HG02763 (cell line): Measurements from ENCODE around the gene PRUNE1.

Experiments
- ATAC-seq: cut with Tn5 transposase; IDR thresholded peaks from one replicate; pipeline ENCODE4 v1.9.1; 2021; ENCODE audit warnings: mild to moderate bottlenecking, moderate library complexity; ENCODE audit not compliant: unreplicated experiment

Gene PRUNE1

GRCh38 chr1:151049458-151049857 lies 41.2 kb downstream of the PRUNE1 start:
- no peak for ATAC-seq

DNA sequence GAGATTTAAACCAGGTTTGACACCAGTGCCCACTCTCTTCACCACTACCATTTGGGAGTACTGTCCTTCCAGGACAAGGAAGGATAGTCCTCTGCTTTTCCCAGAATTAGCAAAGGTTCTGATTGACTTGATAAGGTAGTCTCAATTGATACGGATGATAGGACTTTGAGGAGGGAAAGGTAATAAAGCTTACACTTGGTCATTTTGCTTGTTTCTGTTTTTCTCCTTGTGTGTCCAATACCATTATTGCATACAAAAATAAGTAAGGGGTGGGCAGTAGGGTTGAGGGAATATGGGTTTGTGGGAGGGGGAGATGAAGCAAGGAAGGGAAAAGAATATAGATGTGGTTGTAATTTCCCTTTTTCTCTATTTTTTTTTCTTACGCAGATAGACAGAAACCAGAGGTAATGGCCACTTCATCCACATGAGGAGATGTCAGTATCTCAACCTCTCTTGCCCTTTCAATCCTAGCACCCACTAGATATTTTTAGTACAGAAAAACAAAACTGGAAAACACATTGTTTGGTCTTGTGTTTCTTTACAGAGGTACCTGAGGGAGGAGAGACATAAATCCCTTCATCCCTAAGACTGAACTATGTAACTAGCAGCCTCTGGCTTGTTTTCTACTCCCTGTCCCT lies 41.9 kb downstream of the PRUNE1 start:
- ATAC-seq = no peak

- no peak for ATAC-seq
Observed at GRCh38 chr1:151051356-151052009, 43.2 kb downstream of the PRUNE1 start.

- ATAC-seq = no peak
Observed at GRCh38 chr1:151054971-151055547, 46.8 kb downstream of the PRUNE1 start.

GRCh38 chr1:151055581-151055980 lies 47.3 kb downstream of the PRUNE1 start:
- ATAC-seq = no peak

GRCh38 chr1:151056149-151056548 lies 47.9 kb downstream of the PRUNE1 start:
- ATAC-seq = no peak

GRCh38 chr1:151058692-151059091 lies 50.4 kb downstream of the PRUNE1 start:
- no peak for ATAC-seq

GRCh38 chr1:151059109-151060006 lies 51.1 kb downstream of the PRUNE1 start, which contains the start of gene CDC42SE1:
Gene CDC42SE1, minus strand, starts transcription at chr1:151059622. Its CDS starts 3,892 bp downstream, at chr1:151055730.
- ATAC-seq = peak; percentile 81

DNA sequence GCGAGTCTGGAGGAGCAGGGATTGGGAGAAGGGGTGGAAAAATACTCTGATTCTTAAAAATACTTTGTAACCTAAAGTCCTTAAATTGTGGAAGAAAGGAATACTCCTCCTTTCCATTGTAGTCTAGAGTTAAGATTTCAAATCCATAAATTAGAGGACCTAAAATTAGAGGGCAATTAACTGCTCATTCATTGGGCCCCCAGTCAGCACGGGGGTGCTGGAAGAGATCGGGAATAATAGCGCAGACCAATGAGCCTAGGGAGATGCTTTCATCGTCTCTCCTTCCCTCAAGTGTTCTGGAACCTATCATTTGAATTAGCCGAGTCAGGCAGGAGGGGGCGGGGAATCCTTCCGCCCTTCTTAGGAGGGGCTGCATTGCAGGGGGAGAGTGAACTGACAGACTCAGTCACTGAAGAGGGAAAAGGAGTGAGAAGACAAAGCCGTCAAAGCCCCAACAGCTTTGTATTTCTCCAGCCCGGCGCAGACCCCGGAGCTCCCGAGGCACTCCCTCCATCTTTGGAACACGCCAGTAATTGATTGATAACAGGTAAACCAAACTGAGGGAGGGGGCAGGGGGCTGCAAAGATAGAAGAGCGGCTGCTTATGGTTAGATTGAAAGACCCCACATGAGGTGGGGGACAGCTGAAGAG lies 51.9 kb downstream of the PRUNE1 start, which contains the start of gene MLLT11:
TSS of gene MLLT11 (plus strand) at position 391 of the 650 bp plus-strand sequence. CDS start 6,828 bp downstream, outside the sequence.
- ATAC-seq = no peak

DNA sequence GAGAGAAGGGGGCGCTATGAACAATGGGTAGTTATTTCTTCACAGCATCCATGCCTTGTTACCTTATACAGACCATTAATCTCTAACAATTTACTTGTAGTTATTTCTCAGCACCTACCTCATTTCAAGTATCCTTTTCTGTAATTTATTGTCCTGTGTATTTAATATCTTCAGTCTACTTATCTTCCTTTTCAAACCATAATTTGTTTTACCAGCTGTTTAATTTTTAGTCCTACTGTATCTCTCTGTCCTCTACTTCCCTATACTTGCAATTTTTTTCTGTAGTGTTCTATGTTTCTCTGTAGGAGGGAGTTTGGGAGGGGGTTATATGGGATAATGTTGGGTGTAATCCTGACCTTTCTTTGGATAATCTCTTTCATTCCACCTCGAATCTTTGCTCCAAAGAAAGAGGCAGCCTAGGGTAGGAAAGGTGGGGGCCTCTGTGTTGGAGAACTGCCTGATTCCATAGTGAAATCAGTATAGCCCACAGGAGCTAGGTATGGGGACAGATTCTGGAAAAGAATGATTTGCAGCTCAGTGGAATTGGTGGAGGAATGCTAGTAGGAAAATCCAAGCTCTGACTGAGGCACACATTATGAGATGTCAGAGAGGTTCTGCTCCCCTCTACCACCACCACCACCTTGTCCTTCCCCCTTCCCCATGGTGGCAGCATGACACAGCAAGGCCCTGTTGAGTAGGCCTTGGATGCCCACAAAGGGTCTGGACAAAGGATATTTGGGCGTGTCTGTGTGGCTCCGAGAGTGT lies 52.6 kb downstream of the PRUNE1 start:
- ATAC-seq = no peak

- ATAC-seq = no peak
Observed at GRCh38 chr1:151061704-151062103, 53.5 kb downstream of the PRUNE1 start.

DNA sequence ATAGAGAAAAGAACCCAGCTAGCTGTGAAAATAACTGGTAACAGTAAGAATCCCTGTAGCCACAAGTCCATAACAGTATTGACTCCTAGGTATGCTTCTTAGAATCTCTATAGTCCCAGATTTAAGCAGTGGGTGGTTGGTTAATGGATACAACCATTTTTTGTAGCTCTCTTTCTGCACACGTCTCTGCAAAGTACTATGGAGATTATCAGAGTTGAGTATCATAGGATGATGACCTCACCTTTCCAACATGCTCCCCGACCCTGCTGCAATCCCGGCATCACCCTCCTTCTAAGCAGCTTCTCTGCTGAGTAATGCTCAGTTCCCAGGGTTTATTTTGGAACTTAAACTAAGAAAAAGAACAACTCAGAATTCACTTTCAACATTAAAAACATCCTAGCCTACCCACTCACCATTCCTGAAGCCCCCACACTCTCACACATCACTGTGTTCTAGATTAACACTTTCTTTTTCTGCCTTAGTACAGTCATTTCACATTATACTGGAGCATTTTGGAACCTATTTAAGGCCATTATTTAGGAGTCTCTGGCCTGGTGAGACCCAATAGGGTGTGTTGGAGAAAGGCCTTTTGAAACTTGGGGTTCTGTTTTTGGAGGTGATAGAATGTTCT lies 54.6 kb downstream of the PRUNE1 start:
- ATAC-seq = no peak

- no peak for ATAC-seq
Observed at GRCh38 chr1:151065089-151065645, 56.9 kb downstream of the PRUNE1 start.

DNA sequence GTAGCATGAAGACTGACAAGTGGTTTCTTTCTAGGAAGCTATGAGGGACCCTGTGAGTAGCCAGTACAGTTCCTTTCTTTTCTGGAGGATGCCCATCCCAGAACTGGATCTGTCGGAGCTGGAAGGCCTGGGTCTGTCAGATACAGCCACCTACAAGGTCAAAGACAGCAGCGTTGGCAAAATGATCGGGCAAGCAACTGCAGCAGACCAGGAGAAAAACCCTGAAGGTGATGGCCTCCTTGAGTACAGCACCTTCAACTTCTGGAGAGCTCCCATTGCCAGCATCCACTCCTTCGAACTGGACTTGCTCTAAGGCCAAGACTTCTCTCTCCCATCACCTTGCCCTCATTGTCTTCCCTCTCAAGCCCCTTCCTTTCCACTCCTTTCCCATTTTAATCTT lies 58.9 kb downstream of the PRUNE1 start:
- no peak for ATAC-seq

- no peak for ATAC-seq
Observed at GRCh38 chr1:151069103-151069486, 60.8 kb downstream of the PRUNE1 start.

- ATAC-seq = peak; percentile 66
Observed at GRCh38 chr1:151070474-151071276, 62.4 kb downstream of the PRUNE1 start, which contains the start of gene GABPB2. Gene GABPB2, plus strand, starts transcription at chr1:151070761. Its CDS starts 17,429 bp downstream, at chr1:151088190.

DNA sequence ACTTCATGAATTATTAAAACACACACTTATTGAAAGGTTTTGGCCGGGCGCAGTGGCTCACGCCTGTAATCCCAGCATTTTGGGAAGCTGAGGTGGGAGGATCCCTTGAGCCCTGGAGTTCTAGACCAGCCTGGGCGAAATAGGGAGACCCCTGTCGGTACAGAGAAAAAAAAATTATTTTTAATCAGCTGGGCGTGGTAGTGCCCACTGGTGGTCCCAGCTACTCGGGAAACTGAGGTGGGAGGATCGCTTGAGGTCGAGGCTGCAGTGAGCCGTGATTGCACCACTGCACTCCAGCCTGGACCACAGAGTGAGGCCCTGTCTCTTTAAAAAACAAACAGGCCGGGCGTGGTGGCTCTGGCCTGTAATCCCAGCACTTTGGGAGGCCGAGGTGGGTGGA lies 64.0 kb downstream of the PRUNE1 start:
- no peak for ATAC-seq
